Skeletal muscle satellite cell (primary cell): Measurements from ENCODE around the gene HEBP2.

ENCODE experiments used
- H3K27me3 ChIP-seq: 2 replicates; pipeline ENCODE4 v1.7.0; 2013; ENCODE audit warnings: low read length; ENCODE audit not compliant: control insufficient read depth, insufficient read depth
- H3K36me3 ChIP-seq: 2 replicates; pipeline ENCODE4 v1.7.0; 2013; ENCODE audit warnings: mild to moderate bottlenecking, control low read depth, low read length; ENCODE audit not compliant: insufficient read depth
- H3K4me1 ChIP-seq: 2 replicates; pipeline ENCODE4 v1.7.0; 2013; ENCODE audit warnings: low read length; ENCODE audit not compliant: control insufficient read depth, insufficient read depth
- H3K4me2 ChIP-seq: 2 replicates; pipeline ENCODE4 v1.7.0; 2013; ENCODE audit warnings: mild to moderate bottlenecking, low read length
- H3K4me3 ChIP-seq: 2 replicates; pipeline ENCODE4 v1.7.0; 2013; ENCODE audit warnings: low read length
- H3K9ac ChIP-seq: 2 replicates; pipeline ENCODE4 v1.7.0; 2013; ENCODE audit warnings: mild to moderate bottlenecking, low read depth, low read length, moderate library complexity
- H3K9me3 ChIP-seq: replicated peaks from 2 replicates; pipeline ENCODE4 v1.7.0; 2013; ENCODE audit warnings: mild to moderate bottlenecking, control low read depth, low read length

Gene HEBP2

DNA sequence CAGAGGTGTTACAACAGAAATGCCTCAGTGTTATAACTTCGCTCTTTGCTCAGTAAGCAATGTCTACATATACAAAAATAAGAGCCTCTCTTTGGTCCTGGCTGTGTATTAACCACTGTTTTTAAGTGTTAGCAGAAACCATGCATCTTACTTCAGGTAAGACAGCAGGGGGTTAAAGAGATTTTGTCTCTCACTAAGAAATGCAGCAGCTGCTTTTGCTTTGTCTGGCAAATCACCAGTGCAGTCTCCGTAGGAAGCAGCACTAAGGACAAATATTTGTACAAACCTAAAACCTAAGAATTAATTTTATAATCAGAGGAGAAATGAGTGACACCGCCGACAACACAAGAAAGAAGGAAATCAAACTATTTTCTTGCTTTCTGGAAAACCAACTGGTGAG is 25.6 kb upstream of the HEBP2 start:
- H3K27me3 ChIP-seq, result no peaks in the 10 kb centered on the region
- no peak overlapping the region for H3K4me2 ChIP-seq
- no peak overlapping the region for H3K4me3 ChIP-seq
- H3K9ac ChIP-seq, result no peak overlapping the region
- no peaks in the 10 kb centered on the region for H3K9me3 ChIP-seq
- no peaks in the 10 kb centered on the region for H3K36me3 ChIP-seq
- no peaks in the 10 kb centered on the region for H3K4me1 ChIP-seq

- H3K9ac ChIP-seq, result no peak overlapping the region
- H3K27me3 ChIP-seq, result no peaks in the 10 kb centered on the region
- no peak overlapping the region for H3K4me3 ChIP-seq
- no peaks in the 10 kb centered on the region for H3K9me3 ChIP-seq
- H3K36me3 ChIP-seq, result no peaks in the 10 kb centered on the region
- H3K4me2 ChIP-seq, result no peak overlapping the region
- no peaks in the 10 kb centered on the region for H3K4me1 ChIP-seq
Measured at GRCh38 chr6:138382498-138383265, 21.3 kb upstream of the HEBP2 start.

DNA sequence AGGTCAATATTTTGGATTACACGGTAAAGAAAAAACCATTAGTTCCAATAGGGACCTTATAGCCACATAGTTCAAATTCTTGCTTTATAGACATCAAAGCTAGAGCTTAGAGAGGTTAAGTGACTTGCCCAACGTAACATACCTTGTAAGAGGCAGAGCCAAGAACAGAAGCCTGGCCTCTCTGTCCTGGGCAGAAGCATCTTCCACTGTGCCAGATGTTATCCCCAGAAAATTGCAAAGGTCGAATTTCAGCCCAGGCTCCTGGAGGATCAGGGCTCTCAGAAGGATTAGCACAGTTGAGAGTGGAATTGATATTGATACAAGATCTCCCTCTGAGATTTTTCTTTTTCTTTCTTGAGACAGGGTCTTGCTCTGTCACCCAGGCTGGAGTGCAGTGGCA is 20.2 kb upstream of the HEBP2 start:
- Histone ChIP-seq H3K9ac (no peak overlapping the region), H3K4me2 (no peak overlapping the region), H3K36me3 (no peaks in the 10 kb centered on the region), H3K27me3 (no peaks in the 10 kb centered on the region), H3K9me3 (no peaks in the 10 kb centered on the region), H3K4me1 (no peaks in the 10 kb centered on the region), H3K4me3 (no peak overlapping the region)

GRCh38 chr6:138386897-138387296 is 17.1 kb upstream of the HEBP2 start:
- no peaks in the 10 kb centered on the region for H3K4me1 ChIP-seq
- no peaks in the 10 kb centered on the region for H3K9me3 ChIP-seq
- no peaks in the 10 kb centered on the region for H3K27me3 ChIP-seq
- H3K9ac ChIP-seq, result no peak overlapping the region
- no peak overlapping the region for H3K4me3 ChIP-seq
- H3K4me2 ChIP-seq, result no peak overlapping the region
- H3K36me3 ChIP-seq, result no peaks in the 10 kb centered on the region

GRCh38 chr6:138387577-138388368 is 16.2 kb upstream of the HEBP2 start:
- Histone ChIP-seq H3K4me2 (no peak overlapping the region), H3K9ac (no peak overlapping the region), H3K4me1 (no peaks in the 10 kb centered on the region), H3K36me3 (no peaks in the 10 kb centered on the region), H3K9me3 (no peaks in the 10 kb centered on the region), H3K27me3 (no peaks in the 10 kb centered on the region), H3K4me3 (no peak overlapping the region)

- Histone ChIP-seq H3K4me3 (no peak overlapping the region), H3K9ac (no peak overlapping the region), H3K4me1 (no peaks in the 10 kb centered on the region), H3K9me3 (no peaks in the 10 kb centered on the region), H3K36me3 (no peaks in the 10 kb centered on the region), H3K27me3 (no peaks in the 10 kb centered on the region), H3K4me2 (no peak overlapping the region)
Measured at GRCh38 chr6:138389551-138389950, 14.5 kb upstream of the HEBP2 start.

- no peaks in the 10 kb centered on the region for H3K36me3 ChIP-seq
- no peaks in the 10 kb centered on the region for H3K27me3 ChIP-seq
- no peak overlapping the region for H3K9ac ChIP-seq
- peaks cover 9% of the 10 kb centered on the region for H3K4me1 ChIP-seq
- H3K4me3 ChIP-seq, result no peak overlapping the region
- H3K4me2 ChIP-seq, result no peak overlapping the region
- no peaks in the 10 kb centered on the region for H3K9me3 ChIP-seq
Measured at GRCh38 chr6:138393871-138394783, 9.9 kb upstream of the HEBP2 start.

DNA sequence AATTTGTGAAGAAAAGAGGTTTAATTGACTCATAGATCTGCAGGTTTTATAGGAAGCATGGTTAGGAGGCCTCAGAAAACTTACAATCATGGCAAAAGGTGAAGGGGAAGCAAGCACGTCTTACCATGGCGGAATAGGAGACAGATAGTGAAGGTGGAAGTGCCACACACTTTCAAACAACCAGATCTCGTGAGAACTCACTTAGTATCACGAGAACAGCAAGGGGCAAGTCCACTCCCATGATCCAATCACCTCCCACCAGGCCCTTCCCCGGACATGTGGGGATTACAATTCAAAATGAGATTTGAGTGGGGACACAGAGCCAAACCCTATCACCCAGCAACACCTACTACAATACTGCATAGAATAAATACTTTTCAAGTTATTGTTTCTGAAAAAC is 7.3 kb upstream of the HEBP2 start:
- no peak overlapping the region for H3K9ac ChIP-seq
- H3K4me2 ChIP-seq, result no peak overlapping the region
- peaks cover 9% of the 10 kb centered on the region for H3K4me1 ChIP-seq
- H3K36me3 ChIP-seq, result no peaks in the 10 kb centered on the region
- H3K4me3 ChIP-seq, result no peak overlapping the region
- H3K27me3 ChIP-seq, result no peaks in the 10 kb centered on the region
- H3K9me3 ChIP-seq, result no peaks in the 10 kb centered on the region

GRCh38 chr6:138397128-138398122 is 6.6 kb upstream of the HEBP2 start:
- Histone ChIP-seq H3K36me3 (no peaks in the 10 kb centered on the region), H3K4me2 (peak overlapping the region; percentile 9), H3K27me3 (no peaks in the 10 kb centered on the region), H3K9me3 (no peaks in the 10 kb centered on the region), H3K4me1 (peaks cover 9% of the 10 kb centered on the region), H3K9ac (no peak overlapping the region), H3K4me3 (no peak overlapping the region)

- Histone ChIP-seq H3K9ac (no peak overlapping the region), H3K4me1 (peaks cover 16% of the 10 kb centered on the region), H3K36me3 (no peaks in the 10 kb centered on the region), H3K9me3 (no peaks in the 10 kb centered on the region), H3K4me3 (no peak overlapping the region), H3K27me3 (no peaks in the 10 kb centered on the region), H3K4me2 (no peak overlapping the region)
Measured at GRCh38 chr6:138400326-138400725, 3.7 kb upstream of the HEBP2 start.
